Measurements from ENCODE around the gene PARP9.
"Not testable (repeated sequence)": the region's sequence is repeated elsewhere in the genome, so short reads cannot be mapped to it uniquely, and the experiment has no call there.

The PARP9 gene

DNA sequence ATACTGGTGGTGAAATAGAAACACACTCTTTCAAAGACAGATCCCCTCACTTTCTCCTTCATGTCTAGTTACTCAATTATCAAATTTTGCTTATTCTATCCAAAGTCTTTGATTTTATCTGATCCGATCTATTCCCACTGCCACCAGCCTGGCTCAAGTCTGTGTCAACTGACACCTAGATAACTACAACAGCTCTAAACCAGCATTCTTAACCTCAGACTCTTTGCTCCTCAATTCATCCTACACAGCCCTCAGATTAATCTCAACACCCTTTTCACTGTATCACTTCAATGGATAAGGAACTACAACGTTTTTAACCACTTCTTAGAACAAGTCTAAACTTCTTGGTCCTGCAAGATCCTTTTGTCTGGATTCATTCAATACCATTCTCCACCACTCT, 58.4 kb downstream of the PARP9 start:
- TF ChIP-seq, protein P1, sequence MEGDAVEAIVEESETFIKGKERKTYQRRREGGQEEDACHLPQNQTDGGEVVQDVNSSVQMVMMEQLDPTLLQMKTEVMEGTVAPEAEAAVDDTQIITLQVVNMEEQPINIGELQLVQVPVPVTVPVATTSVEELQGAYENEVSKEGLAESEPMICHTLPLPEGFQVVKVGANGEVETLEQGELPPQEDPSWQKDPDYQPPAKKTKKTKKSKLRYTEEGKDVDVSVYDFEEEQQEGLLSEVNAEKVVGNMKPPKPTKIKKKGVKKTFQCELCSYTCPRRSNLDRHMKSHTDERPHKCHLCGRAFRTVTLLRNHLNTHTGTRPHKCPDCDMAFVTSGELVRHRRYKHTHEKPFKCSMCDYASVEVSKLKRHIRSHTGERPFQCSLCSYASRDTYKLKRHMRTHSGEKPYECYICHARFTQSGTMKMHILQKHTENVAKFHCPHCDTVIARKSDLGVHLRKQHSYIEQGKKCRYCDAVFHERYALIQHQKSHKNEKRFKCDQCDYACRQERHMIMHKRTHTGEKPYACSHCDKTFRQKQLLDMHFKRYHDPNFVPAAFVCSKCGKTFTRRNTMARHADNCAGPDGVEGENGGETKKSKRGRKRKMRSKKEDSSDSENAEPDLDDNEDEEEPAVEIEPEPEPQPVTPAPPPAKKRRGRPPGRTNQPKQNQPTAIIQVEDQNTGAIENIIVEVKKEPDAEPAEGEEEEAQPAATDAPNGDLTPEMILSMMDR (IDR thresholded peaks at IDR 0.05; ENCODE audit: low read depth, low read length, missing control alignments) = no peak
- no peak overlapping the region for H3K4me3 ChIP-seq (ENCODE audit: low read depth, low read length)
- no peak for DNase-seq (ENCODE audit: low read depth)
- in situ Hi-C loops (cut with HindIII; ENCODE audit: low sequenced_read_pairs) = loop anchor here (5.0 kb wide), 1 partner anchor 62 kb away; no protein-coding TSS in a partner anchor

DNA sequence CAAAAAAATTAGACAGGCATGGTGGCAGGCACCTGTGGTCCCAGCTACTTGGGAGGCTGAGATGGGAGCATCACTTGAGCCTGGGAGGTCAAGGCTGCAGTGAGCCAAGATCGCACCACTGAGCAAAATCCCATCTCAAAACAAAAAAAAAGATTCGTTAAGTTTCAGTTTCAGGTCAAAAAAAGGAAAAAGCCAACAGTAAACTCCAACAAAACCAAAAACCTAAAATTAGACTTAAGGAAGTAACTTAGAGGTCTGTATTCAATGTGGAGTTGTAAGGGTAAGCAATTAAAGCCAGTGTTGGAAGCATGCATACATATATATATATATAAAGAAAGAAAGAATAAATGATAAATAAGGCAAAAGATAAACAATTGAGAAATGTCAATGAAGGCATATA, 61.2 kb downstream of the PARP9 start:
- in situ Hi-C loops (cut with HindIII; ENCODE audit: low sequenced_read_pairs) = no loop called here
- H3K4me3 ChIP-seq (ENCODE audit: low read depth, low read length) = no peak overlapping the region
- TF ChIP-seq, protein P1 (IDR thresholded peaks at IDR 0.05; ENCODE audit: low read depth, low read length, missing control alignments) = no peak
- DNase-seq (ENCODE audit: low read depth) = no peak

DNA sequence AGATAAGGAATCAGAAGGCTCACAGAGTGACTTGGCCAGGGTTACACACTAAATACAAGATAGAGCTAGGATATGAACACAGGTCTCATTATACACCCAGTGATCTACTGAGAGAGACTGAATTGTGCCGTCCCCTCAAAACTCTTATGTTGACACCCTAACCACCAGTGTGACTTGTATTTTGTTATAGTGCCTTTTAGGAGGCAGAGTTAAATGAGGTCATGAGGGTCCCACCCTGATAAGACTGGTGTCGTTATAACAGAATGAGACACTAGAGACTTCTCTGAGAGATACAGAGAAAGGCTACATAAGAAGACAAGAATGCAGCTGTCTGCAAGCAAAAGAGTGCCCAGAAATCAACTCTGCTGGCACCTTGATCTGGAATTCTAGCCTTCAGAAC, 62.0 kb downstream of the PARP9 start:
- no peak overlapping the region for H3K4me3 ChIP-seq (ENCODE audit: low read depth, low read length)
- in situ Hi-C loops (cut with HindIII; ENCODE audit: low sequenced_read_pairs) = no loop called here
- DNase-seq (ENCODE audit: low read depth) = no peak
- TF ChIP-seq, protein P1 (IDR thresholded peaks at IDR 0.05; ENCODE audit: low read depth, low read length, missing control alignments) = no peak

DNA sequence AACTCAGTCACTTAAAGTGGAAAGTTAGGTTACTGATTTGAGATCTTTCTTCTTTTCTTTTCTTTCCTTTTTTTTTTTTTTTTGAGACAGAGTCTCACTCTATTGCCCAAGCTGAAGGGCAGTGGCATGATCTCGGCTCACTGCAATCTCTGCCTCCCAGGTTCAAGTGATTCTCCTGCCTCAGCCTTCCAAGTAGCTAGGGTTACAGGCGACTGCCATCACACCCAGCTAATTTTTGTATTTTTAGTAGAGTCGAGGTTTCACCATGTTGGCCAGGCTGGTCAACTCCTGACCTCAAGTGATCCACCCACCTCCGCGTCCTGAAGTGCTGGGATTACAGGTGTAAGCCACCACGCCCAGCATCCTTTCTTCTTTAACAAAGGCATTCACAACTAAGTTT, 63.1 kb downstream of the PARP9 start:
- DNase-seq (ENCODE audit: low read depth); in situ Hi-C loops (cut with HindIII; ENCODE audit: low sequenced_read_pairs); H3K4me3 ChIP-seq (ENCODE audit: low read depth, low read length): not testable (repeated sequence)

DNA sequence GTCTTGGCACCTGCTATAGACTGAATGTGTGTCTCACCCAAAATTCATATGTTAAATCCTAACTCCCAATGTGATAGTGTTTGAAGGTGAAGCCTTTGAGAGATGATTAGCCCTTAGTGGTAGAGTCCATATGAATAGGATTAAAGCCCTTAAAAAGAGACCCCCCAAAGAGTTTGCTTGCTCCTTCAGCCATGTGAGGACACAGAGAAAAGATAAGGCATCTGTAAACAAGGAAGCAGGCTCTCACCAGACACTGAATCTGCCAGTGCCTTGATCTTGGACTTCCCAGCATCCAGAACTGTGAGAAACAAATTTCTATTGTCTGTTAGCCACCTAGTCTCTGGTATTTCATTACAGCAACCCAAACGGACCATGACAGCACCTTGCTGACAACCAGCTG, 65.9 kb downstream of the PARP9 start:
- TF ChIP-seq, protein P1 (IDR thresholded peaks at IDR 0.05; ENCODE audit: low read depth, low read length, missing control alignments) = no peak
- no peak for DNase-seq (ENCODE audit: low read depth)
- in situ Hi-C loops (cut with HindIII; ENCODE audit: low sequenced_read_pairs) = no loop called here
- H3K4me3 ChIP-seq (ENCODE audit: low read depth, low read length) = no peak overlapping the region

DNA sequence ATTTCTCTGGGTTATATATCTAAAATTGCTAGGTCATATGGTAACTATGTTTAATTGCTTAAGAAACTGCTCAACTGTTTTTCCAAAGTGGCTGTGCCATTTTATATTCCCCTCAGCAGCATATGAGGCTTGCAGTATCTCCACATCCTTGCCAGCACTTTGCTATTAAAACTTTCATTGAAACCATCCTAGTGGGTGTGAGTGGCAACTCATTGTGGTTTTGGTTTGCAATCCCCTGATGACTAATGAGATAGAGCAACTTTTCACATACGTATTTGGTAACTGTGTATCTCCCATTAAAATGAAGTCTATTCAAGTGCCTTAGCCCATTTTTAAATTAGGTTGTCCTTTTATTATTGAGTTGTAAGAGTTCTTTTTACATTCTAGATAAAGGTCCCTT, 66.7 kb downstream of the PARP9 start:
- DNase-seq (ENCODE audit: low read depth) = peak; percentile 79
- H3K4me3 ChIP-seq (ENCODE audit: low read depth, low read length) = no peak overlapping the region
- TF ChIP-seq, protein P1 (IDR thresholded peaks at IDR 0.05; ENCODE audit: low read depth, low read length, missing control alignments) = no peak
- in situ Hi-C loops (cut with HindIII; ENCODE audit: low sequenced_read_pairs) = no loop called here

DNA sequence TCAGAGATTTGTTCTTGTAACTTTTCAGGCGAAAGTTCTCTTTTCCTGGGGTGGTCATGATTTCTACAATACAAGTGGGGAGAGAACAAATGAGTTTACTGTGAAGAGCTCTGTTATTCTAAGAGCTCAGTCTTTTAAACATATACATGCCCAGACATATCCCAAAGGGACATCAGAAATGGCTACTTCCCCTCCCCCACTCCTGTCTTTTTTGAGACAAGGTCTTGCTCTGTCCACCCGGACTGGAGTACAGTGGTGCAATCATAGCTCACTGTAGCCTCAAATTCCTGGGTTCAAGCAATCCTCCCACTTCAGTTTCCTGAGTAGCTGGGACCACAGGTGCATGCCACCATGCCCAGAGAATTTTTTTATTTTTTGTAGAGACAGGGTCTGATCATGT, 67.6 kb downstream of the PARP9 start:
- TF ChIP-seq, protein P1 (IDR thresholded peaks at IDR 0.05; ENCODE audit: low read depth, low read length, missing control alignments) = no peak
- H3K4me3 ChIP-seq (ENCODE audit: low read depth, low read length) = no peak overlapping the region
- in situ Hi-C loops (cut with HindIII; ENCODE audit: low sequenced_read_pairs) = no loop called here
- DNase-seq (ENCODE audit: low read depth) = no peak
